ENCODE data around the gene A2ML1.
A peak's percentile ranks its signal among the peaks of the same experiment; 100 is the strongest.

Gene A2ML1

DNA sequence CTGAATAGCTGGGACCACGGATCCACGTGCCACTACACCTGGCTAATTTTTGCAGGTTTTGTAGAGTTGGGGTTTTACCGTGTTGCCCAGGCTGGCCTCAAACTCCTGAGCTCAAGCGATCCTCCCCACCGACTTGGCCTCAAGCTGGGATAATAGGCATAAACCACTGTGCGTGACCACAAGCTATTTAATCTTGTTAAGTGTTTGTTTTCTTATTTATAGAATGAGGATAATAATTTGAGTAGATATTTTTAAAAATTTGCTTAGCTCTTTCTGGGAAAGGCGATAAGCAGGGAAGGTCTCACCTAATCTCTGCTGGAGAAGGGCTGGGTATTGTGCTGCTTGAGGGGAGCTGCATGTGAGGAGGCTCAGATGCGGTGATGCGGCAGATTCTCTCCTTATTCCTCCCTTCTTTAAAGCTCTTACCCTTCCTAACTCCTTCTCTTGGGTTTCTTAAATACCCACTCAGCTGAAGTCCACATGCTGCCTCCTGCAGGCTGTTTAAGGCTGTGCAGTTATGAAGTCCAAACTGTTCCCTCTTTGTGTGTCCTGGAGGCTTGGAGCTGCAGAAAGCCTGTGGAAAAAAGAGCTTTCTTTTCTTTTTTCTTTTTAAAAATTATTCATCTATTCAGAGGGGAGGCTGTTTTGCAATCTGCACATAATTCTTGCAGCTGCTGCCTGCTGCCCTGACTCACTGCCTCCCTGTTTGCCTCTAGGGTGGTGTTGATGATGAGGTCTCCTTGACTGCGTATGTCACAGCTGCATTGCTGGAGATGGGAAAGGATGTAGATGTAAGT lies 37.9 kb downstream of the A2ML1 start:
- peak; percentile 88 for ATAC-seq
- TF ChIP-seq ZNF565 (CRISPR knock-in tag; conservative IDR thresholded peaks at IDR 0.05; ENCODE audit: low read depth), result no peak
- TF ChIP-seq ZNF70 (CRISPR knock-in tag; IDR thresholded peaks at IDR 0.05), result no peak
- TF ChIP-seq CSDC2 (CRISPR knock-in tag; IDR thresholded peaks at IDR 0.05), result no peak
- TF ChIP-seq, protein P1, sequence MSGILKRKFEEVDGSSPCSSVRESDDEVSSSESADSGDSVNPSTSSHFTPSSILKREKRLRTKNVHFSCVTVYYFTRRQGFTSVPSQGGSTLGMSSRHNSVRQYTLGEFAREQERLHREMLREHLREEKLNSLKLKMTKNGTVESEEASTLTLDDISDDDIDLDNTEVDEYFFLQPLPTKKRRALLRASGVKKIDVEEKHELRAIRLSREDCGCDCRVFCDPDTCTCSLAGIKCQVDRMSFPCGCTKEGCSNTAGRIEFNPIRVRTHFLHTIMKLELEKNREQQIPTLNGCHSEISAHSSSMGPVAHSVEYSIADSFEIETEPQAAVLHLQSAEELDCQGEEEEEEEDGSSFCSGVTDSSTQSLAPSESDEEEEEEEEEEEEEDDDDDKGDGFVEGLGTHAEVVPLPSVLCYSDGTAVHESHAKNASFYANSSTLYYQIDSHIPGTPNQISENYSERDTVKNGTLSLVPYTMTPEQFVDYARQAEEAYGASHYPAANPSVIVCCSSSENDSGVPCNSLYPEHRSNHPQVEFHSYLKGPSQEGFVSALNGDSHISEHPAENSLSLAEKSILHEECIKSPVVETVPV (CRISPR knock-in tag; IDR thresholded peaks at IDR 0.05), result no peak
- no peak for TF ChIP-seq SNAI2 (CRISPR knock-in tag; IDR thresholded peaks at IDR 0.05)
- TF ChIP-seq, protein P2, sequence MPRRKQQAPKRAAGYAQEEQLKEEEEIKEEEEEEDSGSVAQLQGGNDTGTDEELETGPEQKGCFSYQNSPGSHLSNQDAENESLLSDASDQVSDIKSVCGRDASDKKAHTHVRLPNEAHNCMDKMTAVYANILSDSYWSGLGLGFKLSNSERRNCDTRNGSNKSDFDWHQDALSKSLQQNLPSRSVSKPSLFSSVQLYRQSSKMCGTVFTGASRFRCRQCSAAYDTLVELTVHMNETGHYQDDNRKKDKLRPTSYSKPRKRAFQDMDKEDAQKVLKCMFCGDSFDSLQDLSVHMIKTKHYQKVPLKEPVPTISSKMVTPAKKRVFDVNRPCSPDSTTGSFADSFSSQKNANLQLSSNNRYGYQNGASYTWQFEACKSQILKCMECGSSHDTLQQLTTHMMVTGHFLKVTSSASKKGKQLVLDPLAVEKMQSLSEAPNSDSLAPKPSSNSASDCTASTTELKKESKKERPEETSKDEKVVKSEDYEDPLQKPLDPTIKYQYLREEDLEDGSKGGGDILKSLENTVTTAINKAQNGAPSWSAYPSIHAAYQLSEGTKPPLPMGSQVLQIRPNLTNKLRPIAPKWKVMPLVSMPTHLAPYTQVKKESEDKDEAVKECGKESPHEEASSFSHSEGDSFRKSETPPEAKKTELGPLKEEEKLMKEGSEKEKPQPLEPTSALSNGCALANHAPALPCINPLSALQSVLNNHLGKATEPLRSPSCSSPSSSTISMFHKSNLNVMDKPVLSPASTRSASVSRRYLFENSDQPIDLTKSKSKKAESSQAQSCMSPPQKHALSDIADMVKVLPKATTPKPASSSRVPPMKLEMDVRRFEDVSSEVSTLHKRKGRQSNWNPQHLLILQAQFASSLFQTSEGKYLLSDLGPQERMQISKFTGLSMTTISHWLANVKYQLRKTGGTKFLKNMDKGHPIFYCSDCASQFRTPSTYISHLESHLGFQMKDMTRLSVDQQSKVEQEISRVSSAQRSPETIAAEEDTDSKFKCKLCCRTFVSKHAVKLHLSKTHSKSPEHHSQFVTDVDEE (CRISPR knock-in tag; IDR thresholded peaks at IDR 0.05), result no peak
- TF ChIP-seq, protein P3, sequence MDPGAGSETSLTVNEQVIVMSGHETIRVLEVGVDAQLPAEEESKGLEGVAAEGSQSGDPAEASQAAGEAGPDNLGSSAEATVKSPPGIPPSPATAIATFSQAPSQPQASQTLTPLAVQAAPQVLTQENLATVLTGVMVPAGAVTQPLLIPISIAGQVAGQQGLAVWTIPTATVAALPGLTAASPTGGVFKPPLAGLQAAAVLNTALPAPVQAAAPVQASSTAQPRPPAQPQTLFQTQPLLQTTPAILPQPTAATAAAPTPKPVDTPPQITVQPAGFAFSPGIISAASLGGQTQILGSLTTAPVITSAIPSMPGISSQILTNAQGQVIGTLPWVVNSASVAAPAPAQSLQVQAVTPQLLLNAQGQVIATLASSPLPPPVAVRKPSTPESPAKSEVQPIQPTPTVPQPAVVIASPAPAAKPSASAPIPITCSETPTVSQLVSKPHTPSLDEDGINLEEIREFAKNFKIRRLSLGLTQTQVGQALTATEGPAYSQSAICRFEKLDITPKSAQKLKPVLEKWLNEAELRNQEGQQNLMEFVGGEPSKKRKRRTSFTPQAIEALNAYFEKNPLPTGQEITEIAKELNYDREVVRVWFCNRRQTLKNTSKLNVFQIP (CRISPR knock-in tag; IDR thresholded peaks at IDR 0.05; ENCODE audit: borderline replicate concordance, low read depth), result no peak
- no peak for TF ChIP-seq PPARA (CRISPR knock-in tag; IDR thresholded peaks at IDR 0.05; ENCODE audit: borderline replicate concordance)
- TF ChIP-seq GLIS3 (CRISPR knock-in tag; IDR thresholded peaks at IDR 0.05), result no peak
- TF ChIP-seq ZNF8 (CRISPR knock-in tag; IDR thresholded peaks at IDR 0.05), result no peak
- TF ChIP-seq TCF4 (CRISPR knock-in tag; IDR thresholded peaks at IDR 0.05; ENCODE audit: borderline replicate concordance), result no peak
- no peak for TF ChIP-seq ZFP30 (CRISPR knock-in tag; IDR thresholded peaks at IDR 0.05)

DNA sequence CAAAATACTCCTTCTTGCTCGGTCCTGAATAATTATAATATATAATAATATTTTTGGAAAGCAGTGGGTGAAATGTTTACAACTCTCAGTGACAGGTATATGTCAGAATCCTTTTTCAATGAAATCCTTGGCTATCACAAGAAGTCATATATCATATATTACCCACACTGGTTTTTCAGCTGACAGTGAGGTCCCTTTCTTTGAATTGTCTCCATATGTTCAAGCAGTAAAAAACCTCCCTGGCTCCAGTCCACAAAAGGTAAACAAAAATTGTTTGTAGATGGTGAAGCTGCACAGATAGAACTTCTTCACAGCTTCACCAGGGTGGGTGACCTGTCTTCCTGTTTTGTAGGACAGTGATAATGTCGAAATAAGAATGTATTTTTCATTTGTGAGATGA lies 44.0 kb downstream of the A2ML1 start:
- TF ChIP-seq TOX (CRISPR knock-in tag; IDR thresholded peaks at IDR 0.05; ENCODE audit: borderline replicate concordance), result no peak
- no peak for TF ChIP-seq ZNF70 (CRISPR knock-in tag; IDR thresholded peaks at IDR 0.05)
- no peak for TF ChIP-seq ESRRG (CRISPR knock-in tag; IDR thresholded peaks at IDR 0.05)
- TF ChIP-seq, protein P3 (CRISPR knock-in tag; IDR thresholded peaks at IDR 0.05; ENCODE audit: borderline replicate concordance, low read depth), result no peak
- TF ChIP-seq, protein P4, sequence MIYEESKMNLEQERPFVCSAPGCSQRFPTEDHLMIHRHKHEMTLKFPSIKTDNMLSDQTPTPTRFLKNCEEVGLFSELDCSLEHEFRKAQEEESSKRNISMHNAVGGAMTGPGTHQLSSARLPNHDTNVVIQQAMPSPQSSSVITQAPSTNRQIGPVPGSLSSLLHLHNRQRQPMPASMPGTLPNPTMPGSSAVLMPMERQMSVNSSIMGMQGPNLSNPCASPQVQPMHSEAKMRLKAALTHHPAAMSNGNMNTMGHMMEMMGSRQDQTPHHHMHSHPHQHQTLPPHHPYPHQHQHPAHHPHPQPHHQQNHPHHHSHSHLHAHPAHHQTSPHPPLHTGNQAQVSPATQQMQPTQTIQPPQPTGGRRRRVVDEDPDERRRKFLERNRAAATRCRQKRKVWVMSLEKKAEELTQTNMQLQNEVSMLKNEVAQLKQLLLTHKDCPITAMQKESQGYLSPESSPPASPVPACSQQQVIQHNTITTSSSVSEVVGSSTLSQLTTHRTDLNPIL (CRISPR knock-in tag; IDR thresholded peaks at IDR 0.05; ENCODE audit: low read depth), result no peak
- TF ChIP-seq ARNTL (CRISPR knock-in tag; IDR thresholded peaks at IDR 0.05; ENCODE audit: borderline replicate concordance, low read depth), result no peak
- no peak for TF ChIP-seq SNAI2 (CRISPR knock-in tag; IDR thresholded peaks at IDR 0.05)
- no peak for ATAC-seq

DNA sequence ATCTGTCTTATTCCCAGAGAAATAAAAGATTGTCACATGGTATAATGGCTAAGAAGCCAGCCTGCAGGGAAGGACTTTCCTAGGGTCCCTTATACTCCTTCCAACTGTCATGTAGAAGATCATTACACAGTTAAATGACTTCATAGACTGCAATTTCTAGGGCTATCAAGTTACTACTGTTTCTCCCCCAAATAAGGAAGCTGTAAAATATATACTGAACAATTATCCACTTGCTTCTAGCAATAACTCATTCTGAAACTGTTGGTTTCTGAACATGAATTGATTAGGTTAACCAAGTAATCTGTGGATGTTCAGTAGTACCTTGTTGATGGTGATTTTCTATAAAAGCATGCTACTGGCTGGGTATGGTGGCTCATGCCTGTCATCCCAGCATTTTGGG lies 44.6 kb downstream of the A2ML1 start:
- no peak for ATAC-seq
- TF ChIP-seq RARB (CRISPR knock-in tag; IDR thresholded peaks at IDR 0.05) (no peak), OSR1 (CRISPR knock-in tag; IDR thresholded peaks at IDR 0.05) (no peak), ZNF565 (CRISPR knock-in tag; conservative IDR thresholded peaks at IDR 0.05; ENCODE audit: low read depth) (no peak), SNAI2 (CRISPR knock-in tag; IDR thresholded peaks at IDR 0.05) (no peak), ARNTL (CRISPR knock-in tag; IDR thresholded peaks at IDR 0.05; ENCODE audit: borderline replicate concordance, low read depth) (no peak), ZNF70 (CRISPR knock-in tag; IDR thresholded peaks at IDR 0.05) (no peak), GLIS3 (CRISPR knock-in tag; IDR thresholded peaks at IDR 0.05) (no peak), TOX (CRISPR knock-in tag; IDR thresholded peaks at IDR 0.05; ENCODE audit: borderline replicate concordance) (no peak), ZNF8 (CRISPR knock-in tag; IDR thresholded peaks at IDR 0.05) (no peak), TCF4 (CRISPR knock-in tag; IDR thresholded peaks at IDR 0.05; ENCODE audit: borderline replicate concordance) (no peak), ZC3H10 (CRISPR knock-in tag; IDR thresholded peaks at IDR 0.05) (no peak), ESRRG (CRISPR knock-in tag; IDR thresholded peaks at IDR 0.05) (no peak)
- TF ChIP-seq, protein P2 (CRISPR knock-in tag; IDR thresholded peaks at IDR 0.05), result no peak
- TF ChIP-seq, protein P3 (CRISPR knock-in tag; IDR thresholded peaks at IDR 0.05; ENCODE audit: borderline replicate concordance, low read depth), result no peak
- TF ChIP-seq, protein P1 (CRISPR knock-in tag; IDR thresholded peaks at IDR 0.05), result no peak

Measured in SK-N-SH treated with all-trans-retinoic acid at 6 μM for 48 hours (cell line).